CD14-positive monocyte (primary cell): Measurements from ENCODE around the gene MPP1. TPM values are rescaled to one million over a fixed set of nuclear protein-coding genes. Genes with fewer than 3 reads are reported as not detected.

Source experiments
- DNase-seq, 3 donors: peaks; one replicate each; pipeline ENCODE4 v3.0.0-alpha.2; 2011 to 2022
- H2AFZ ChIP-seq: 2 replicates; pipeline ENCODE4 v1.6.0; 2012; ENCODE audit warnings: mild to moderate bottlenecking, low read depth, low read length, inconsistent platforms; ENCODE audit not compliant: insufficient read depth, poor library complexity, severe bottlenecking
- H3K27ac ChIP-seq, 2 donors: 1 replicate in 1 of 2; 2 replicates in 1 of 2; pipeline ENCODE4 v1.5.1; 2012 to 2013; ENCODE audit warnings: low read length in 2 of 2, control low read depth in 1 of 2, inconsistent platforms in 1 of 2, low read depth in 1 of 2, mild to moderate bottlenecking in 1 of 2
- H3K27me3 ChIP-seq, 2 donors: one replicate each; pipeline versions ENCODE4 v1.6.0 to v1.6.1; 2011 to 2013; ENCODE audit warnings: low read length in 2 of 2; ENCODE audit not compliant: control insufficient read depth in 2 of 2, insufficient read depth in 2 of 2
- H3K36me3 ChIP-seq, 2 donors: replicated peaks in 1 of 2; 1 replicate in 1 of 2; 2 replicates in 1 of 2; pipeline versions ENCODE4 v1.5.1 to v1.6.1; 2012 to 2013; ENCODE audit warnings: low read length in 2 of 2, control low read depth in 1 of 2, inconsistent platforms in 1 of 2, mild to moderate bottlenecking in 1 of 2; ENCODE audit not compliant: insufficient read depth in 2 of 2, control insufficient read depth in 1 of 2
- H3K4me1 ChIP-seq, 2 donors: 1 replicate in 1 of 2; 2 replicates in 1 of 2; pipeline versions ENCODE4 v1.5.1 to v1.6.1; 2012 to 2013; ENCODE audit warnings: low read length in 2 of 2, control low read depth in 1 of 2, inconsistent platforms in 1 of 2, mild to moderate bottlenecking in 1 of 2, moderate library complexity in 1 of 2; ENCODE audit not compliant: insufficient read depth in 2 of 2, control insufficient read depth in 1 of 2
- H3K4me2 ChIP-seq: replicated peaks from 2 replicates; pipeline ENCODE3; 2012; ENCODE audit warnings: low read length, moderate library complexity, mild to moderate bottlenecking; ENCODE audit not compliant: poor library complexity, severe bottlenecking; ENCODE audit errors: extremely low read depth
- H3K4me3 ChIP-seq, 3 experiments: fragments of 200-600 bp in 1 of 3; sonication (generic) in 1 of 3; replicated peaks in 1 of 3; 1 replicate in 2 of 3; 2 replicates in 1 of 3; pipeline ENCODE4 v1.5.1; 2011 to 2013; ENCODE audit warnings: low read length in 3 of 3, mild to moderate bottlenecking in 3 of 3, control low read depth in 2 of 3, low read depth in 2 of 3, inconsistent platforms in 1 of 3, moderate library complexity in 1 of 3
- H3K79me2 ChIP-seq: 2 replicates; pipeline ENCODE4 v1.6.0; 2012; ENCODE audit warnings: mild to moderate bottlenecking, control low read depth, inconsistent platforms, low read length, moderate library complexity; ENCODE audit not compliant: insufficient read depth
- H3K9ac ChIP-seq: 2 replicates; pipeline ENCODE4 v1.6.0; 2017; ENCODE audit warnings: low read length, mild to moderate bottlenecking; ENCODE audit not compliant: insufficient read depth, poor library complexity, severe bottlenecking
- H3K9me3 ChIP-seq, 2 donors: replicated peaks in 1 of 2; 1 replicate in 1 of 2; 2 replicates in 1 of 2; pipeline versions ENCODE4 v1.5.1 to v1.6.1; 2012 to 2013; ENCODE audit warnings: low read length in 2 of 2, control low read depth in 1 of 2; ENCODE audit not compliant: control insufficient read depth in 1 of 2, insufficient read depth in 1 of 2
- H4K20me1 ChIP-seq: 2 replicates; pipeline ENCODE4 v1.6.0; 2012; ENCODE audit warnings: mild to moderate bottlenecking, low read length, control low read depth, moderate library complexity; ENCODE audit not compliant: insufficient read depth
- H3K27ac Mint-ChIP-seq, 7 donors: one replicate each; pipeline ENCODE4 v1.8.0; 2020; ENCODE audit warnings: mild to moderate bottlenecking in 7 of 7, mixed read lengths in 7 of 7, moderate library complexity in 6 of 7, inconsistent platforms in 2 of 7
- H3K27me3 Mint-ChIP-seq, 3 donors: one replicate each; pipeline ENCODE4 v1.8.0; 2021 to 2022; ENCODE audit warnings: low read depth in 3 of 3, mild to moderate bottlenecking in 3 of 3, mixed read lengths in 3 of 3, moderate library complexity in 3 of 3, inconsistent platforms in 1 of 3
- H3K36me3 Mint-ChIP-seq, 2 donors: one replicate each; pipeline ENCODE4 v1.8.0; 2020; ENCODE audit warnings: mixed read lengths in 2 of 2, inconsistent platforms in 1 of 2, mild to moderate bottlenecking in 1 of 2
- H3K4me1 Mint-ChIP-seq: one replicate; pipeline ENCODE4 v1.8.0; 2020; ENCODE audit warnings: mild to moderate bottlenecking, mixed read lengths
- H3K4me3 Mint-ChIP-seq, 2 donors: one replicate each; pipeline ENCODE4 v1.8.0; 2020; ENCODE audit warnings: mild to moderate bottlenecking in 2 of 2, mixed read lengths in 2 of 2, moderate library complexity in 1 of 2
- H3K9me3 Mint-ChIP-seq, 7 donors: one replicate each; pipeline ENCODE4 v1.8.0; 2020 to 2022; ENCODE audit warnings: mixed read lengths in 7 of 7, mild to moderate bottlenecking in 6 of 7, moderate library complexity in 6 of 7, inconsistent platforms in 2 of 7
- WGBS: methylation state at CpG from one replicate; pipeline ENCODE4 v1.1.5; 2013; ENCODE audit warnings: missing lambda C conversion rate; ENCODE audit not compliant: insufficient coverage; 5-methylcytosine and 5-hydroxymethylcytosine counted together
- intact Hi-C, 2 donors: fragments of 100-400 bp; cut with micrococcal nuclease; formaldehyde crosslinking; loops; one replicate each; pipeline versions ENCODE4 v1.15.0 to v1.15.1; 2023
- polyA plus RNA-seq, 3 donors: library from polyadenylated mRNA; depleted of rRNA in 1 of 3; unstranded in 2 of 3; stranded (reverse) in 1 of 3; fragments of 300-500 nt in 2 of 3; fragments of >200 nt in 1 of 3; fragmentation: Illumina TruSeq in 2 of 3; gene quantifications; 1 replicate in 2 of 3; 2 replicates in 1 of 3; pipeline ENCODE4 v1.2.3, GENCODE V29; 2012 to 2021
- TF ChIP-seq, protein P1 (sequence below): fragments of 200-600 bp; IDR thresholded peaks from one replicate; pipeline ENCODE4 v1.8.0; 2022; ENCODE audit warnings: antibody characterized with exemption, mild to moderate bottlenecking

The MPP1 gene
- polyA plus RNA-seq, 3 donors, result 120 to 139 (median 135) TPM

DNA sequence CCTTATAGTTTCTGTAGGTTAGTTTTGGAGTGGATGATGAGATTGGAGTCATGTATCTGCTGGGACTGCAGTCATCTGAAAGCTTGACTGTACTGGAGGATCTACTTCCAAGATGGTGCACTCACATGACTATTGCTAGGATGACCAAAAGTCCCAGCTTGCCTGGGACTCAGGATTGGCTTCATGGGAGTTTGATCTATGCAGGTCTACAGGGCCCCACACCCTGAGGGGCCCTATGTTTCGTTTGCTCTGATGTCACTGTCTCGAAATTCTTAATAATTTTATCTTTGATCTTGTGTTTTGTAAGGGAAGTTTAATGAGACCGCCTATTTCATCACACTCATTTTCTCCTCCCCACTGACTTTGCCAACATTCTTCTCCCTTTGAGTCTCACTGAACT is 29.3 kb upstream of the MPP1 start, which contains the start of gene SMIM9:
SMIM9 (minus strand) TSS at position 101 of the 400 bp plus-strand sequence. CDS start 3,806 bp downstream, outside the sequence.
- Histone ChIP-seq H3K4me2 (no peak within 1 kb of the TSS), H2AFZ (no peak within 1 kb of the TSS), H3K9ac (no peak within 1 kb of the TSS), H3K9me3 (no peaks in the 10 kb centered on the region), H3K79me2 (no peaks in the 10 kb centered on the region), H4K20me1 (no peaks in the 10 kb centered on the region), H3K4me1 (no peaks in the 10 kb centered on the region), H3K27me3 (no peaks in the 10 kb centered on the region), H3K27ac (no peak within 1 kb of the TSS), H3K36me3 (no peaks in the 10 kb centered on the region), H3K4me3 (no peak within 1 kb of the TSS)
- Mint-ChIP-seq H3K4me3 (no peak within 1 kb of the TSS), H3K36me3 (no peaks in the 10 kb centered on the region), H3K9me3 (no peaks in the 10 kb centered on the region), H3K27ac (peak within 1 kb of the TSS in 2 of 7 donors; percentile 6 to 68), H3K27me3 (peaks cover 0 to 6% (median 0%) of the 10 kb centered on the region in 3 donors), H3K4me1 (peaks cover 6% of the 10 kb centered on the region)
- TF ChIP-seq, protein P1, sequence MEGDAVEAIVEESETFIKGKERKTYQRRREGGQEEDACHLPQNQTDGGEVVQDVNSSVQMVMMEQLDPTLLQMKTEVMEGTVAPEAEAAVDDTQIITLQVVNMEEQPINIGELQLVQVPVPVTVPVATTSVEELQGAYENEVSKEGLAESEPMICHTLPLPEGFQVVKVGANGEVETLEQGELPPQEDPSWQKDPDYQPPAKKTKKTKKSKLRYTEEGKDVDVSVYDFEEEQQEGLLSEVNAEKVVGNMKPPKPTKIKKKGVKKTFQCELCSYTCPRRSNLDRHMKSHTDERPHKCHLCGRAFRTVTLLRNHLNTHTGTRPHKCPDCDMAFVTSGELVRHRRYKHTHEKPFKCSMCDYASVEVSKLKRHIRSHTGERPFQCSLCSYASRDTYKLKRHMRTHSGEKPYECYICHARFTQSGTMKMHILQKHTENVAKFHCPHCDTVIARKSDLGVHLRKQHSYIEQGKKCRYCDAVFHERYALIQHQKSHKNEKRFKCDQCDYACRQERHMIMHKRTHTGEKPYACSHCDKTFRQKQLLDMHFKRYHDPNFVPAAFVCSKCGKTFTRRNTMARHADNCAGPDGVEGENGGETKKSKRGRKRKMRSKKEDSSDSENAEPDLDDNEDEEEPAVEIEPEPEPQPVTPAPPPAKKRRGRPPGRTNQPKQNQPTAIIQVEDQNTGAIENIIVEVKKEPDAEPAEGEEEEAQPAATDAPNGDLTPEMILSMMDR, result no peak
- DNase-seq, result no peak
- no CpG with 5 or more reads among the region's 3 CpGs for WGBS
- intact Hi-C loops, result loop anchor here (10.0 kb wide), 2 partner anchors 50 to 60 kb away; no protein-coding TSS in a partner anchor

- H3K9ac ChIP-seq, result no peak overlapping the region
- intact Hi-C loops, result loop anchor here (10.0 kb wide), 2 partner anchors 49 to 59 kb away; no protein-coding TSS in a partner anchor
- Mint-ChIP-seq H3K4me1 (peaks cover 12% of the 10 kb centered on the region), H3K9me3 (no peaks in the 10 kb centered on the region), H3K4me3 (no peak overlapping the region), H3K27me3 (peaks cover 0 to 6% (median 0%) of the 10 kb centered on the region in 3 donors), H3K27ac (no peak overlapping the region), H3K36me3 (no peaks in the 10 kb centered on the region)
- WGBS, result no CpG with 5 or more reads among the region's 3 CpGs
- no peaks in the 10 kb centered on the region for H3K36me3 ChIP-seq
- no peak overlapping the region for H3K4me2 ChIP-seq
- TF ChIP-seq, protein P1, result no peak
- peaks cover 0 to 3% of the 10 kb centered on the region in 2 donors for H3K4me1 ChIP-seq
- DNase-seq, result no peak
- no peak overlapping the region for H2AFZ ChIP-seq
- no peaks in the 10 kb centered on the region for H3K9me3 ChIP-seq
- H4K20me1 ChIP-seq, result no peaks in the 10 kb centered on the region
- H3K27ac ChIP-seq, result no peak overlapping the region
- no peak overlapping the region for H3K4me3 ChIP-seq
- no peaks in the 10 kb centered on the region for H3K79me2 ChIP-seq
- no peaks in the 10 kb centered on the region for H3K27me3 ChIP-seq
Observed at GRCh38 chrX:154833746-154834274, 28.5 kb upstream of the MPP1 start.
